Left lung (tissue), 10 donors: ENCODE measurements around the gene UGT3A1. TPM values are rescaled to one million over a fixed set of nuclear protein-coding genes. Genes with fewer than 3 reads are reported as not detected.

Experiments
- ATAC-seq: fragments of 200-7000 bp; cut with Tn5 transposase; one replicate; pipeline ENCODE4 v1.9.1; 2020; ENCODE audit warnings: moderate library complexity
- DNase-seq, 4 donors: peaks; one replicate each; pipeline ENCODE4 v3.0.0-alpha.2; 2013 to 2020
- H3K27ac ChIP-seq, 2 donors: fragments of 200-600 bp; sonication (generic) in 1 of 2; one replicate each; pipeline versions ENCODE4 v1.5.0 to v1.8.0; 2020 to 2021
- H3K27me3 ChIP-seq, 2 donors: fragments of 200-600 bp; sonication (generic) in 1 of 2; one replicate each; pipeline versions ENCODE4 v1.5.0 to v1.8.0; 2020 to 2021
- H3K36me3 ChIP-seq, 2 donors: fragments of 200-600 bp; sonication (generic) in 1 of 2; one replicate each; pipeline versions ENCODE4 v1.5.0 to v1.8.0; 2020 to 2021
- H3K4me1 ChIP-seq, 2 donors: fragments of 200-600 bp; one replicate each; pipeline ENCODE4 v1.8.0; 2021
- H3K4me3 ChIP-seq, 2 donors: fragments of 200-600 bp; sonication (generic) in 1 of 2; one replicate each; pipeline versions ENCODE4 v1.5.0 to v1.8.0; 2020 to 2021; ENCODE audit warnings: mild to moderate bottlenecking in 1 of 2
- H3K9me3 ChIP-seq, 2 donors: fragments of 200-600 bp; sonication (generic) in 1 of 2; one replicate each; pipeline versions ENCODE4 v1.5.0 to v1.8.0; 2020 to 2021
- intact Hi-C, 2 donors: fragments of 100-400 bp; cut with DNase I; formaldehyde crosslinking; loops; one replicate each; pipeline versions ENCODE4 v1.11.2 to v1.14.2; 2022
- polyA plus RNA-seq, 6 donors: library from polyadenylated mRNA; unstranded; fragments of 120-200 nt; gene quantifications; one replicate each; pipeline ENCODE4 v1.2.1, GENCODE V29; 2013; ENCODE audit not compliant: insufficient read length in 6 of 6
- total RNA-seq, 2 donors: library from RNA; stranded (reverse); fragmentation: NEBNext Ultra II Directional; extraction: Animal tissue kit (Norgen Biotek cat#: 25700); gene quantifications; one replicate each; pipeline ENCODE4 v1.2.1, GENCODE V29; 2021
- TF ChIP-seq, protein P1 (sequence below), 2 donors: fragments of 200-600 bp; sonication (generic) in 1 of 2; IDR thresholded peaks; one replicate each; pipeline versions ENCODE4 v1.5.0 to v1.8.0; 2021; ENCODE audit warnings: antibody characterized with exemption in 2 of 2
- donor health status: DM: no; HTN: yes; CAD: no.
- donor health status: DM: no; HTN: no; CAD: no.

UGT3A1 gene
- total and polyA plus RNA-seq, 8 donors, result 0.10 to 0.77 (median 0.28) TPM; not detected in 2

GRCh38 chr5:35947085-35947484 lies 44.1 kb downstream of the UGT3A1 start:
- Histone ChIP-seq H3K4me3 (no peak overlapping the region), H3K27me3 (peaks cover 0 to under 1% of the 10 kb centered on the region in 2 donors), H3K9me3 (no peaks in the 10 kb centered on the region), H3K4me1 (no peaks in the 10 kb centered on the region), H3K27ac (no peak overlapping the region), H3K36me3 (no peaks in the 10 kb centered on the region)
- no peak for ATAC-seq
- intact Hi-C loops, result no loop called here
- TF ChIP-seq, protein P1, sequence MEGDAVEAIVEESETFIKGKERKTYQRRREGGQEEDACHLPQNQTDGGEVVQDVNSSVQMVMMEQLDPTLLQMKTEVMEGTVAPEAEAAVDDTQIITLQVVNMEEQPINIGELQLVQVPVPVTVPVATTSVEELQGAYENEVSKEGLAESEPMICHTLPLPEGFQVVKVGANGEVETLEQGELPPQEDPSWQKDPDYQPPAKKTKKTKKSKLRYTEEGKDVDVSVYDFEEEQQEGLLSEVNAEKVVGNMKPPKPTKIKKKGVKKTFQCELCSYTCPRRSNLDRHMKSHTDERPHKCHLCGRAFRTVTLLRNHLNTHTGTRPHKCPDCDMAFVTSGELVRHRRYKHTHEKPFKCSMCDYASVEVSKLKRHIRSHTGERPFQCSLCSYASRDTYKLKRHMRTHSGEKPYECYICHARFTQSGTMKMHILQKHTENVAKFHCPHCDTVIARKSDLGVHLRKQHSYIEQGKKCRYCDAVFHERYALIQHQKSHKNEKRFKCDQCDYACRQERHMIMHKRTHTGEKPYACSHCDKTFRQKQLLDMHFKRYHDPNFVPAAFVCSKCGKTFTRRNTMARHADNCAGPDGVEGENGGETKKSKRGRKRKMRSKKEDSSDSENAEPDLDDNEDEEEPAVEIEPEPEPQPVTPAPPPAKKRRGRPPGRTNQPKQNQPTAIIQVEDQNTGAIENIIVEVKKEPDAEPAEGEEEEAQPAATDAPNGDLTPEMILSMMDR (IDR thresholded peaks at IDR 0.05), result no peak
- DNase-seq, result no peak

- intact Hi-C loops, result loop anchor here in 1 of 2 donors (10.0 kb wide), 1 partner anchor 855 kb away; no protein-coding TSS in a partner anchor
- TF ChIP-seq, protein P1 (IDR thresholded peaks at IDR 0.05), result no peak
- Histone ChIP-seq H3K27ac (no peak overlapping the region), H3K4me3 (no peak overlapping the region), H3K4me1 (peaks cover 0 to 3% of the 10 kb centered on the region in 2 donors), H3K36me3 (no peaks in the 10 kb centered on the region), H3K9me3 (no peaks in the 10 kb centered on the region), H3K27me3 (no peaks in the 10 kb centered on the region)
- ATAC-seq (no peak), DNase-seq (no peak)
Observed at GRCh38 chr5:35939639-35940038, 51.6 kb downstream of the UGT3A1 start.

DNA sequence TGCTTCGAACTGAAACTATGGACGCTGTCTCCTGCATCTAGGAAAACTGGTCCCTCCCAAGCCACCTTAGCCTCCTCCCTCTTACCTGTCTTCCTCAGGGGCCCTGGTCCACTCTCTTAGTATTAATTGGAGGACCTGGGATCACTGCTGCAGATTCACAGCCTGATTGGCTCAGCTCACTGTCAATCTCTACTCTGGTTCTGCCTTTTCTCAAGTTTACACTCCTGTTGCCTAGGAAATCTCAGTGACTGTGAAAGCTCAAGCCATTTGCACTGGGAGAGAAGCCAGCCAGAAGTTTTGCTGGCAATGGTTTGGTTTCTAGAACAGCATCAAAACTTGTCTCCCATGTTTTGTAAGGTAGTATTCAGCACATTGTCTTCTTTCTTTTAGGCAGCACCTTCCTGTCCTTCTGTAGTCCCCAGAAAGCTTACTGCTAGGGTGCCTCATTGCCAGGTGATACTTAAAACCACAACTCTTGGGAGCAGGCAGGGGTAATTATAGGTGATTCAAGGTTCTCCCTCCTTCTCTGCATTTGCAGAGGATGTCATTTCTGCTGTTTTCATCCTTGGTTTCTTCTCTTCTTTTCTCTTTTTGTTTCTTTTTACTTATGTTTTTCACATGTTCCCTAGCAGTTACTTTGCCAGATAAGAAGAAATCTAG lies 52.5 kb downstream of the UGT3A1 start, which contains the start of gene CAPSL:
TSS of gene CAPSL (minus strand) at position 55 of the 660 bp plus-strand sequence. CDS start 17,502 bp downstream, outside the sequence.
- peak; percentile 88 for ATAC-seq
- no peaks in the 10 kb centered on the region for H3K36me3 ChIP-seq
- H3K27me3 ChIP-seq, result no peaks in the 10 kb centered on the region
- H3K4me1 ChIP-seq, result peaks cover 0 to 3% of the 10 kb centered on the region in 2 donors
- TF ChIP-seq, protein P1 (IDR thresholded peaks at IDR 0.05), result no peak
- intact Hi-C loops, result loop anchor here in 1 of 2 donors (10.0 kb wide), 1 partner anchor 854 kb away; no protein-coding TSS in a partner anchor
- H3K4me3 ChIP-seq, result no peak within 1 kb of the TSS
- no peak within 1 kb of the TSS for H3K27ac ChIP-seq
- DNase-seq, result peak in 3 of 4 donors; percentile 41 to 95 (median 92)
- H3K9me3 ChIP-seq, result no peaks in the 10 kb centered on the region

DNA sequence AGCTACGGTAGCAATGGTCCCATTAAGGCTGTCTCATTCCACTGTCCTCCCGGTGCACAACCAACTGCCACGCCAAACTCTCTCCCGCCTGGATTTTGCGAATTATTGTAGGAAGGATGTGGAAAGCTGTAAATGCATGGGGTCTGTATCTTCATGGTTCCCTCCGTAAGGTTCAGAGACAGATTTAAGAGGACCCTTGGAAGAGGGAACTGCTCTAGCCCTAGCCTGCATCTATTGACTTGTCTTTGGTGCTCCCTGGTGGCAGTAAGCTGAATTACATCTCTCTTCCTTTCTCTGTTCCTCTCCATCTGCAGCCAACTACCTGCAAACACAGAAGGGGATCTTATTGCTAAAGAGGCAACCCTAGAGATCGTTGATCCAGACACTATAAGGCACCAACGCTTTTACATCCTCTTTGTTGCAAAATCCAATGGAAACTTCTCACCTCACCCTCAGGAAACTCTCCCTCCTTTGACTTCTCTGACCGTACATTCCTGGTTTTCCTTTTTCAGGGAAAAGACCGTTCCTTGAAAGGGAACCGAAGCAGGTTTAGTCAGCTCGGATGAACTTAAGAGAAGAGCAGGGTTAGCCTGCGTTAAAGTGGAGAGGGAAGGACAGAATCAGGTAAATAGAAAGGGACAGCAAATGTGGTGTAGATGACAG lies 64.7 kb downstream of the UGT3A1 start:
- intact Hi-C loops, result no loop called here

More for the DNA sequence above, 64.7 kb downstream of the UGT3A1 start:
- Histone ChIP-seq H3K9me3 (no peaks in the 10 kb centered on the region), H3K27me3 (peaks cover 0 to 33% of the 10 kb centered on the region in 2 donors), H3K27ac (no peak overlapping the region), H3K4me1 (peaks cover 7 to 19% of the 10 kb centered on the region in 2 donors), H3K4me3 (no peak overlapping the region), H3K36me3 (no peaks in the 10 kb centered on the region)
- ATAC-seq (peak; percentile 83), DNase-seq (peak in 2 of 4 donors; percentile 62 to 66)
- TF ChIP-seq, protein P1 (IDR thresholded peaks at IDR 0.05), result peak; percentile 81
